GM23338 (cell line): Measurements from ENCODE around the gene ENPP1. TPM values are rescaled to one million over a fixed set of nuclear protein-coding genes. Genes with fewer than 3 reads are reported as not detected.

Experiments used
- microRNA-seq: library from miRNA; unstranded; fragments of <30 nt; microRNA quantifications from one replicate; pipeline ENCODE4, GENCODE V29; 2017
- polyA plus RNA-seq: library from polyadenylated mRNA; unstranded; fragments of >200 nt; fragmentation: Nextera tagmentation; extraction: Ambion mirVana; gene quantifications from 2 replicates; pipeline ENCODE4 v1.2.1, GENCODE V29; 2016
- small RNA-seq: library from RNA; depleted of rRNA; stranded (forward); fragments of <200 nt; gene quantifications from one replicate; pipeline ENCODE3, GENCODE V24; 2014; ENCODE audit warnings: low replicate concordance
- total RNA-seq: library from RNA; depleted of rRNA; stranded (reverse); fragments of >200 nt; shearing (Covaris generic); gene quantifications from 2 replicates; pipeline ENCODE4 v1.2.3, GENCODE V29; 2014; rRNA removed

Gene ENPP1
- total and polyA plus RNA-seq, 2 experiments from 2014 or later = 17.3 to 46.9 TPM

Small RNAs within 50 kb of the gene (microRNA-seq; reads per million reads assigned to microRNA genes)
- not detected for gene MIR548H5

Small RNAs within 50 kb of the gene (small RNA-seq; reads per million reads assigned to genes)
- gene MIR548H5 (not detected), gene SELENOKP2 (not detected)

Other genes starting within 250 kb of the ENPP1 start
- gene ARG1, start 234.8 kb upstream of the ENPP1 start, total RNA-seq = not detected in 2 replicates
- gene ARG1, start 234.8 kb upstream of the ENPP1 start, polyA plus RNA-seq = 0.18 and 0.42 TPM in 2 replicates
- gene MED23, start 179.8 kb upstream of the ENPP1 start, total RNA-seq = 22.5 and 23.6 TPM in 2 replicates
- gene MED23, start 179.8 kb upstream of the ENPP1 start, polyA plus RNA-seq = 7.3 and 8.6 TPM in 2 replicates
- gene ENPP3, start 170.7 kb upstream of the ENPP1 start, total RNA-seq = not detected in 2 replicates
- not detected in 2 replicates for gene ENPP3, start 170.7 kb upstream of the ENPP1 start, polyA plus RNA-seq
- not detected in 2 replicates for gene OR2A4, start 106.6 kb upstream of the ENPP1 start, total RNA-seq
- not detected in 2 replicates for gene OR2A4, start 106.6 kb upstream of the ENPP1 start, polyA plus RNA-seq
- gene CTAGE9, start 97.0 kb upstream of the ENPP1 start, total RNA-seq = 0.10 TPM in 1 of 2 replicates, not detected in the other
- 0.13 TPM in 1 of 2 replicates, not detected in the other for gene CTAGE9, start 97.0 kb upstream of the ENPP1 start, polyA plus RNA-seq
- 159 and 177 TPM in 2 replicates for gene CCN2, start 143.4 kb downstream of the ENPP1 start, total RNA-seq
- gene CCN2, start 143.4 kb downstream of the ENPP1 start, polyA plus RNA-seq = 113 and 128 TPM in 2 replicates